Testis (tissue), 2 donors: Measurements from ENCODE around the gene EFNA1.

ENCODE experiments used
- POLR2A ChIP-seq: fragments of 450-650 bp; IDR thresholded peaks from one replicate; pipeline ENCODE4 v1.6.1; 2017; ENCODE audit warnings: antibody characterized with exemption, mild to moderate bottlenecking, moderate library complexity
- TF ChIP-seq, protein P1 (sequence below), 3 experiments: fragments of 450-650 bp in 2 of 3; fragments of 200-600 bp in 1 of 3; sonication (generic) in 1 of 3; IDR thresholded peaks; one replicate each; pipeline ENCODE4 v1.5.1; 2016 to 2019; ENCODE audit warnings: antibody characterized with exemption in 3 of 3, mild to moderate bottlenecking in 2 of 3, moderate library complexity in 1 of 3

DNA sequence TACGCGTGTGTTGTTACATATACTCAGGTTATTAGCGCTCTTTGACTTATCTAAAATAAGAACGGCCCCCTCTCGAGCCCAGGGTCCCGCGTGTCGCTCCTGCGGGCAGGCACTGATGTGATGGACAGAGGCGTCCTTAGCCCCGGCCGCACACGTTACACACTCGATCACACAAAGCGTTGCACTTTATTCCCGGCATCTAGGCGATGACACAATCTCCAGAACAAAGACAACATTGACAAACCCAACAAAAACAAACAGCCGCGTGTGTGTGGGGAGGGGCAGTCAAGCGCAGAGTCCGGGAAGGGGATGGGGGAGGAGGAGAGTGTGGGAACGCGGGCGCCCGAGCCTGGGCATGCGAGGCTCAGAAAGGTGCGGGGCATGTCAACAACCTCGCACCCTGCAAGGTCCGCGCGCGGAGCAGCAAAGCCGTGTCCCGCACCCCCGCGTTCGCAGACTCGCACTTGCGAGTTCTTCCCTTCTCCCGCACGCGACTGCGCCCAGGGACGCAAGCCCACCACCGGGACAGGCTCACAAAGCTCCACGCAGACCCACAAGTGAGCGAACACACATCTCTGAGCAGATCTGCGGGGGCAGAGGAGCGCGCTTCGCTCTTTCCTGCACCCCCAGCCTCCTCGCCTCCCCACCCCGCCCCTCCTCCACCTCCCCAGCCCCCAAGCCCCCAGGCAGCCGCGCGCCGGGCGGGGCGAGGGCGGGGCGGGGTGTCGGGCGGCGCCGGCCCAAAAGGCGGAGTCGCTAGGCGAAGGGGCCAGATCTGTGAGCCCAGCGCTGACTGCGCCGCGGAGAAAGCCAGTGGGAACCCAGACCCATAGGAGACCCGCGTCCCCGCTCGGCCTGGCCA lies at the start of gene EFNA1:
- TF ChIP-seq, protein P1, sequence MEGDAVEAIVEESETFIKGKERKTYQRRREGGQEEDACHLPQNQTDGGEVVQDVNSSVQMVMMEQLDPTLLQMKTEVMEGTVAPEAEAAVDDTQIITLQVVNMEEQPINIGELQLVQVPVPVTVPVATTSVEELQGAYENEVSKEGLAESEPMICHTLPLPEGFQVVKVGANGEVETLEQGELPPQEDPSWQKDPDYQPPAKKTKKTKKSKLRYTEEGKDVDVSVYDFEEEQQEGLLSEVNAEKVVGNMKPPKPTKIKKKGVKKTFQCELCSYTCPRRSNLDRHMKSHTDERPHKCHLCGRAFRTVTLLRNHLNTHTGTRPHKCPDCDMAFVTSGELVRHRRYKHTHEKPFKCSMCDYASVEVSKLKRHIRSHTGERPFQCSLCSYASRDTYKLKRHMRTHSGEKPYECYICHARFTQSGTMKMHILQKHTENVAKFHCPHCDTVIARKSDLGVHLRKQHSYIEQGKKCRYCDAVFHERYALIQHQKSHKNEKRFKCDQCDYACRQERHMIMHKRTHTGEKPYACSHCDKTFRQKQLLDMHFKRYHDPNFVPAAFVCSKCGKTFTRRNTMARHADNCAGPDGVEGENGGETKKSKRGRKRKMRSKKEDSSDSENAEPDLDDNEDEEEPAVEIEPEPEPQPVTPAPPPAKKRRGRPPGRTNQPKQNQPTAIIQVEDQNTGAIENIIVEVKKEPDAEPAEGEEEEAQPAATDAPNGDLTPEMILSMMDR (IDR thresholded peaks at IDR 0.05) = no peak
- no peak for TF ChIP-seq POLR2A
